IMR-90 (cell line): ENCODE measurements around the gene HCN2.

Experiments used
- BHLHE40 ChIP-seq: fragments of 150-350 bp; IDR thresholded peaks from 2 replicates; pipeline ENCODE4 v1.6.1; 2016; ENCODE audit warnings: mild to moderate bottlenecking, low read depth, low read length
- CTCF ChIP-seq: conservative IDR thresholded peaks from 2 replicates; pipeline ENCODE4 v1.5.1; 2012; ENCODE audit warnings: mild to moderate bottlenecking, low read depth, low read length, improper control_type of control experiment
- ELK1 ChIP-seq: fragments of 150-350 bp; IDR thresholded peaks from 2 replicates; pipeline ENCODE4 v1.6.1; 2016; ENCODE audit warnings: low read depth, mild to moderate bottlenecking, low read length, moderate library complexity, borderline replicate concordance
- MAZ ChIP-seq: IDR thresholded peaks from 2 replicates; pipeline ENCODE4 v1.6.1; 2012; ENCODE audit warnings: low read depth, mild to moderate bottlenecking, low read length, improper control_type of control experiment, moderate library complexity, borderline replicate concordance
- POLR2A ChIP-seq: IDR thresholded peaks from 2 replicates; pipeline ENCODE4 v1.6.1; 2012; ENCODE audit warnings: mild to moderate bottlenecking, low read depth, low read length
- USF2 ChIP-seq: fragments of 150-350 bp; IDR thresholded peaks from 2 replicates; pipeline ENCODE4 v1.6.1; 2017; ENCODE audit warnings: mild to moderate bottlenecking, antibody characterized with exemption, low read length, low read depth

- TF ChIP-seq USF2 (no peak), POLR2A (no peak), MAZ (no peak), CTCF (no peak), BHLHE40 (no peak), ELK1 (no peak)
Measured at GRCh38 chr19:574658-575526, 14.8 kb upstream of the HCN2 start.
